ENCODE measurements around the gene THPO.
"Not testable (repeated sequence)": the region's sequence is repeated elsewhere in the genome, so short reads cannot be mapped to it uniquely, and the experiment has no call there.

THPO gene

DNA sequence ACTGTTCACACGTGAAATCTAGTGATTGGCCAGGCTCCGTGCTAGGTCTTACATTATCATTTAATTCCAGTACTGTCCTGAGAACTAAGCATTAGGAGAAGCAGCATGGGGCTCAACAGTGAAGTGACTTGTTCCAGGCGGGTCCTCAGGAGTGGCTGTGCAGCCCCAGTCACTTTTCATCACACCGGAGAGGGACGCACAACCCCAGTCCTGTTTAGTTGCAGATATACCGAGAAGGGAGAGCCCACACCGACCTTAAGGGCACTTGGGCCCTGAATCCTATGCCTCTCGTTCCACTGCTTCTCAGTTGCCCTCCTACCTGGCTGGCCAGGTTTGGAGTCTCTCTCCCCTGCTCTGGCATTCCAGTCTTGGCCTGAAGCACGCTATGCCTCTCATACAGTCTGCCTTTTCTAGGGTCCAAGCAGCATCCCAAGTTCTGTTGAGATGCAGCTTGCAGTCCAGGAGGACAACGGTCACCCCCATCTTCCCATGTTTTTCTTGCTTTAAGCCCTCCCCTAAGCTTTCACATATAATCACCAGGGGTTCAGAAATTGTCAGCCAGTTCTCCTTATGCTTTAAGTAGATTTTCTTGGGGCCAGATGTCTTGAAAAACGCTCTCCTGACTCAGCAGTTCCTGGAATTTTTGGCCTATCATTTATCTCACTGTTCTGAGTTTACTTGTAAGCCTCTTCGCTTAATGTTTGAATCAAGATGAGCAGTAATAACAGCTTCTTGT lies 30.5 kb downstream of the THPO start:
- no peak for DNase-seq

DNA sequence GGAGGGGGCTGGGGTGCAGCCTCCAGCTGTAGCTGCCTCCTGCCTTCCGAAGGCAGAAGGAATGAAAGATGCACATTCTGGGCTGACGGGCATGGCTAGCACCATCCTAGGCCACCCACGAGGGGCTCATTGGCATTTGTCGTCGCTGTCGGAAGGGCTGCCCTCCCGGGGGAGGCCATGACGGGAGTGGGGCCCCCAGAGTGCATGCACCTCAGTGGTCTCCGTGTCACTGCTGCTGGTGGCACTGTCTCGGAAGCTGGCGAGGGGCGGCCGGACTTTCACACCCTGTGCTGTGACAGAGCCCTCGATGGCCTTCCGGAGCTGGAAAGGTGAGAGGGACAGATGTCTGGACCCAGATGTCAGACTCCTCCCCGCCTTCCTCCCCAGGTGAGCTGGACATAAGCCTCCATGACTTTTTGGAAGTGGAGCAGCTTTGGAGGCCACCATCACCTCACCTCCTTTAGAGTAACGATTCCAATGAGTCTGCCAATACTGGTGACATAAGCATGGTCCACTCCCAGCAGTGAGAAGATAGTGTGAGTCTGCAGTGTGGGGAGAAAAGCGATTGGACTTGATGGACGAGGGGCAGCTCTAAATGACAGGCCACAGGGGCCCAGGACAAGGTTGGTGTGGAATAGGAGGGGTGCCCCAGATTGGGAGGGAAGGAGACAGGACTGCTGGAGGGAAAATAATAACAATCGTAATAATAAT lies 31.4 kb downstream of the THPO start:
- no peak for DNase-seq

DNA sequence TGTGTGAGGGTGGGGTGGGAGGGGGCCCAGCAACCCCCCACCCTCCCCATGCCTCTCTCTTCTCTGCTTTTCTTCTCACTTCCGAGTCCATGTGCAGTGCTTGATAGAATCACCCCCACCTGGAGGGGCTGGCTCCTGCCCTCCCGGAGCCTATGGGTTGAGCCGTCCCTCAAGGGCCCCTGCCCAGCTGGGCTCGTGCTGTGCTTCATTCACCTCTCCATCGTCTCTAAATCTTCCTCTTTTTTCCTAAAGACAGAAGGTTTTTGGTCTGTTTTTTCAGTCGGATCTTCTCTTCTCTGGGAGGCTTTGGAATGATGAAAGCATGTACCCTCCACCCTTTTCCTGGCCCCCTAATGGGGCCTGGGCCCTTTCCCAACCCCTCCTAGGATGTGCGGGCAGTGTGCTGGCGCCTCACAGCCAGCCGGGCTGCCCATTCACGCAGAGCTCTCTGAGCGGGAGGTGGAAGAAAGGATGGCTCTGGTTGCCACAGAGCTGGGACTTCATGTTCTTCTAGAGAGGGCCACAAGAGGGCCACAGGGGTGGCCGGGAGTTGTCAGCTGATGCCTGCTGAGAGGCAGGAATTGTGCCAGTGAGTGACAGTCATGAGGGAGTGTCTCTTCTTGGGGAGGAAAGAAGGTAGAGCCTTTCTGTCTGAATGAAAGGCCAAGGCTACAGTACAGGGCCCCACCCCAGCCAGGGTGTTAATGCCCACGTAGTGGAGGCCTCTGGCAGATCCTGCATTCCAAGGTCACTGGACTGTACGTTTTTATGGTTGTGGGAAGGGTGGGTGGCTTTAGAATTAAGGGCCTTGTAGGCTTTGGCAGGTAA lies 32.5 kb downstream of the THPO start:
- peak; percentile 57 to 73 for DNase-seq

DNA sequence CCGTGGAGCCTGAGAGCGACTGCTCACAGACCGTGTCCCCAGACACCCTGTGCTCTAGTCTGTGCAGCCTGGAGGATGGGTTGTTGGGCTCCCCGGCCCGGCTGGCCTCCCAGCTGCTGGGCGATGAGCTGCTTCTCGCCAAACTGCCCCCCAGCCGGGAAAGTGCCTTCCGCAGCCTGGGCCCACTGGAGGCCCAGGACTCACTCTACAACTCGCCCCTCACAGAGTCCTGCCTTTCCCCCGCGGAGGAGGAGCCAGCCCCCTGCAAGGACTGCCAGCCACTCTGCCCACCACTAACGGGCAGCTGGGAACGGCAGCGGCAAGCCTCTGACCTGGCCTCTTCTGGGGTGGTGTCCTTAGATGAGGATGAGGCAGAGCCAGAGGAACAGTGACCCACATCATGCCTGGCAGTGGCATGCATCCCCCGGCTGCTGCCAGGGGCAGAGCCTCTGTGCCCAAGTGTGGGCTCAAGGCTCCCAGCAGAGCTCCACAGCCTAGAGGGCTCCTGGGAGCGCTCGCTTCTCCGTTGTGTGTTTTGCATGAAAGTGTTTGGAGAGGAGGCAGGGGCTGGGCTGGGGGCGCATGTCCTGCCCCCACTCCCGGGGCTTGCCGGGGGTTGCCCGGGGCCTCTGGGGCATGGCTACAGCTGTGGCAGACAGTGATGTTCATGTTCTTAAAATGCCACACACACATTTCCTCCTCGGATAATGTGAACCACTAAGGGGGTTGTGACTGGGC lies 33.3 kb downstream of the THPO start:
- no peak for DNase-seq

DNA sequence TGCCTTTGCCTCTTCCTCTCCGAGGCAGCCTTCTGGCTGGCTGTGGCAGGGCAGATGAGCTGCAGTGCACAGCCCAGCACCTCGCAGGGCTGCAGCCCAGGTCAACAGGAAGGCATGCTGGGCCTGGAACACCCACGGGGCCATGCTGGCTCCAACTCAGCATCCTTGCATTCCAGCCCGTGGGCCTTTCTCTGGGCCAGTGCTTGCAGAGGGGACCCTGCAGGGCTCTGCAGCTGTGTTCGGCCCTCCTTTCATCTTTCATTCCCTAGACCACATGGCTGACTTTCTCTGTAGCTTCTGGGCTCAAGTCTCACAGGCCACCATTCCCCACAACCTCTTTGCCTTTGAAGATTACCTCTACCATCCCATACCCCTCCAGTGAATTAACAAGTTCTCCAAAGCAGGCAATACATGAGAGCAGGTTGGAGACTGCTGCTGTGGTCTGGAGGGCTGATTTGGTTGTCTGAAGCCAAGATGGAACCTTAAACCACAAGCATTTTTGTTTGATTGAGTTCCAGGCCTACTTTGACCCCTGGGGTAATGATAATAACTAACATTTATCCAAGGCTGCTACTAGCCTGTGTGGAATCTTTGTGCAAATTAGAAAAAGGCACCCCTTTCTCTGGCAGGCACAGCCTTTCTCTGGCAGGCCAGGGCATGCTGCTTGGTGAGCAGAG lies 34.7 kb downstream of the THPO start:
- DNase-seq, result no peak

DNA sequence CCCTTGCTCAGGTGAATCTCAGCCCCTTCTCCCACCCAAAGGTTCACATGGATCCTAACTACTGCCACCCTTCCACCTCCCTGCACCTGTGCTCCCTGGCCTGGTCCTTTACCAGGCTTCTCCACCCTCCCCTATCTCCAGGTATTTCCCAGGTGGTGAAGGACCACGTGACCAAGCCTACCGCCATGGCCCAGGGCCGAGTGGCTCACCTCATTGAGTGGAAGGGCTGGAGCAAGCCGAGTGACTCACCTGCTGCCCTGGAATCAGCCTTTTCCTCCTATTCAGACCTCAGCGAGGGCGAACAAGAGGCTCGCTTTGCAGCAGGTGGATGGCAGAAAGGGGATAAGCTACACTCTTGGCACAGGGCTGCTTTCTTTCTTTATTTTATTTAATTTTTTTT lies 36.1 kb downstream of the THPO start:
- DNase-seq, result no peak

DNA sequence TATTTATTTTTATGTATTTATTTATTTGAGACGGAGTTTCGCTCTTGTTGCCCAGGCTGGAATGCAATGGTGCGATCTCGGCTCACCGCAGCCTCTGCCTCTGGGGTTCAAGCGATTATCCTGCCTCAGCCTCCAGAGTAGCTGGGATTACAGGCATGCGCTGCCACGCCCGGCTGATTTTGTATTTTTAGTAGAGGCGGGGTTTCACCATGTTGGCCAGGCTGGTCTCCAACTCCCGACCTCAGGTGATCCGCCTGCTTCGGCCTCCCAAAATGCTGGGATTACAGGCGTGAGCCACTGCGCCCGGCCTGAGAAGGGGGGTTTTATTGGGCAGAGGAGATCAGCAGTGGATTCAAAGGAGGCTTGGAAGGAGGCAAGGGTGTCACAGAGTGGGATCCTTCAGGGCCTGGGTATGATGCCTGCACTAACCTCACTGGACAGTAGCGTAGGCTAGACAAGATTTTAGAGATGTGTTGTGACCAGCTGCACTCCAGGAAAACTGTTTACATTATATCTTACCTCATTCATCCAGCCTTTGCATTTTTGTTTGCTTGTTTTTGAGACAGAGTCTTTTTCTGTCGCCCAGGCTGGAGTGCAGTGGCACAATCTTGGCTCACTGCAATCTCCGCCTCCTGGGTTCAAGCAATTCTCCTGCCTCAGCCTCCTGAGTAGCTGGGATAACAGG lies 38.4 kb downstream of the THPO start:
- not testable (repeated sequence) for DNase-seq

DNA sequence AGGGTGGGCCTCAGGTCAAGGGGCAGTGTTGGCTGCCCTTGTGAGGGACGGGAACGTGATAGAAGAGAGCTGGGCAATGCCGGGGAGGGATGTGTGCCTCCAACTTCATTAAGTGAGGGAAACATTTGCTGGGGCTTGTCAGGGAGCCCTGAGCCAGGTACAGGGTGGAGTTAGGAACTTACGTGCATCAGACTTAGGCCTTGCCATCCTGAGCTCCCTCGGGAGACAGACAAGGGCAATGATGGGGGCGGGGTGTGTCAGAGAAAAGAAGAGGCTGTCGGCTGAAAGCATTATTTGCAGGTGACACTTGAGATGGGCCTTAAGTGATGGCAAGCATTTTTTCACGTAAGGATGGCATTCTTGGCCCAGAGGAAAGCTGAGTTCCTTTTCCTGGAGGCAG lies 39.0 kb downstream of the THPO start:
- DNase-seq, result peak in 1 of 2 experiments; percentile 6

DNA sequence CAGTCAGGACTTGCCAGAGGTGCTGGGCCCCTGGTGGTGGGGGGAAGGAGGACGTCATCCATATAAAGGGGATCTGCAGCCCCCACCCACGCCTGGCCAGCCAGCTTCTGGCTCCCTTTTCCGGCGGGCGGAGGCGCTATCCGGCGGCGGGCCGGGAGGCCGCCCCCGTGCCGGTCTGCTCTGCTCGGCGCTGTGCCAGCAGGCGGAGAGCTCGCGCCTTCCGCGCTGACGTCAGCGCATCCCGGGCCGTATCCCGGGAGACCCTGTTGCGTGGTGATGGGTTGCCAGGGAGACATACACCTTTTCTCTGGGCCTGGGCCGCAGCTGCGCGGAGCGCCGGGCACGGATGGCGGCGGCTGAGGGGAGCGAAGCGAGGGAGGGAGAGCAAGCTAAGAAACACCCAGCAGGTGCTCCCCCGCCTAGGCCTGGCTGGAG lies 39.5 kb downstream of the THPO start:
- DNase-seq, result peak; percentile 87 to 94

DNA sequence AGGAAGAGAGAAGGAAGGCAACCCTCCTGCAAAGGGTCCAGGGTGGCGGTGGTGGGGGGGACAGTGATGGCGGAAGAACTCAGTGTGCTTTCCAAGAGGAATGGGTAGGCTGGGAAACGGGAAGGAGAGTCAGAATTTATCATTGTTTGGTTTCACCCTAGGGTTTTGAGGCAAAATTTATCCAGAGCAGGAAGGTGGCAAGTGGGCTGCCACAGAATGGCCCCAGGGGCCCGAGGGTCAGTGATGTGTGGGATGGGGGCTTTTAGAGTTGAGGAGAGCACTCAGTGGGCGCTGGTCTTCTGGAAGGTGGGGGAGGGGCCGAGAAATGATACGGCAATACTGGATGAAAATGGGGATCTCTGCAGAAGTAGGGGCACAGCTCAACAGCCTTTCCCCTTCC lies 40.0 kb downstream of the THPO start:
- peak in 1 of 2 experiments; percentile 1 for DNase-seq

DNA sequence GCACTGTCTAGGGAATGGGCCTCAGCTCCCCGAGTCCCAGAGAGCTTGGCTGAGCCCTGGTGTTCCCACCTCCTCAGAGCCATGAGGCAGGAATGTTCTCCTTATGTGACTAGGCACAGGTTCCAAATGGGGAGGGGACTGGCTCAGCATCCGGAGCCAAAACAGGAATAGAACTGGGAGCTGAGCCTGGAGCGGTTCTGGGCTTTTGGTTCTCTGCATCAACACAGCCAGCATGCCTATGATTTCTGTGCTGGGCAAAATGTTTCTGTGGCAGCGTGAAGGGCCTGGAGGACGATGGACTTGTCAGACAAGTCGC lies 40.6 kb downstream of the THPO start, which contains the start of gene FAM131A:
Gene FAM131A (plus strand): TSS at position 202 of the 316 bp plus-strand sequence. CDS start 31 bp downstream, at position 233.
- DNase-seq, result peak in 1 of 2 experiments; percentile 44

DNA sequence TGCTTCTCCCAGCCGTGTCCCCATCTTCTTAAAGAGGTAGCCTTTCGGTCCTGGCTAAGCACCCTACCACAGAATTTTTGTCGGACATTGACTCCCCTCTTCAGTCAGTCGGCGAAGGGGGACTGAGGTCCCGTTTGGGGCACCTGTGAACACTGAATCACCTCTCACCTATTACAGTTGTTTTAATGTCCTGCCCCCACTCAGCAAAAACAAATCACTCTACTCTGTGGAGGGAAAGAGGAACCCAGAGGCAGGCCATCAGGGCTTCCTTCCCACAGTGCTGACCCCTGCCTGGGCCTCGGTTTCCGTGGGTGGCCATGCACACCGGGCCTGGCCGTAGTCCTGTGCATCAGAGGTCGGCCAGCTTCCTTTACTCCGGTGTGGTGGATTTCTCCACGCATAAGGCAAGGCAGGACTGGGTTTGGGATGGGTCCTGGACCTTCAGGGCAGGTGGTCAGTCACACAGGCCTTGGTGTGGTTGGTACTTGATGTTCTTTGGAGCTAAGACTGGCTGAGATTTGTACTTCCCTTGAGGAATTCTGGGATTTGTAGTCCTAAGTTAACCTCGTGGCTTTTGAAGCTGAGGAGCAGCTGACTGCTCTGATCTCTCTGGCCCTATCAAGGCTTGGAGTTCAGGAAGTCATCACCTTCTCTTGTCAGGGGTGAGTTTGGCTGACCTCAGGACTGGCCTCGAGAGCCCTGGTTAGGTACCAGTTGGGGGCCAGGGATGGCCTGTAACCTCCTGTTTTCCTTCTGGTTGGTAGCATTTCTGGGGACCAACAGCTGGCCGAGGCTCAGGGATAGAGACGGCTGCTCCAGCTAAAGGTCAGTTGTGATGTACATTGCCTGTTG lies 41.2 kb downstream of the THPO start:
- peak; percentile 43 to 76 for DNase-seq

DNA sequence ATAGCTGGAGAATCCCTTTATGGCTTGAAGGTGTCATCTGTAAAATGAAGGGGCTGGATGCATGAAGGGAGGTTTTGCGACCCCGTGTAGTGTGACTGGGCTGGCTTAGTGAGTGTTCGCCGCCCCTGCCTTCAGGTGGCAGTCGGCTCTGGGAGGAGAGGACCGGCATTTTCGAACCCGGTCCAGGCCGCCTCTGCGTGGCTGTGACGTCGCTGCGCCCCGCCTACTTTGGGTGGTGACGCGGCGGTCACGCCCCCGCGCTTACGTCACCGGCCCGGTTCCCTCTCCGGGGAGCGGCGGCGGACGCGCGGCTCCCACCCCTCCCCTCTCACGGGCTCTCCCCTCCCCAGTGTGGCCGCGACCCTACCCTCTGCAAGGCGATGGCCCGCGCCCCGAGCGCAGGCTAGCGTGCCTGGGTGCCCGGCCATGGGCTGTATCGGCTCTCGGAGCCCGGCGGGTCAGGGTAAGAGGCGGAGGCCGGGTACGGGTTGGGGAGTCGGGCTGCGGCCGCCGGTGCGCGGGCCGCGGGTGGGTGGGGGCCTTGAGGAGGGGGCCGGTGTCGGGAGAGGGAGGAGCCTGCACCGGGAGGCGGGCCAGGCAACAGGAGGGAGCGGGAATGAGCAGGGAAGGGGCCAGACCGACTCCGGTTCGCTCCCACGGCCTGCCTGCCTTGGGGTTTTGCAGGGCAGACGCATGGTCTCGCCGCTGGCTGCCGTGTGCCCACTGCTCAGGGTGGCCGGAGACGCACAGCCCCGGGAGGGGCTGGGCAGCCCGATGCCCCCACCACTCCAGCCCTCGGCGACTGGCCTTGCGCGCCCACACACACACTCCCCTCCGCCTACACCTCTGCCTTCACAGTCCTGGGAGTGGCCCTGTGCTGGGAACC lies 42.1 kb downstream of the THPO start:
- DNase-seq, result peak; percentile 42 to 62

DNA sequence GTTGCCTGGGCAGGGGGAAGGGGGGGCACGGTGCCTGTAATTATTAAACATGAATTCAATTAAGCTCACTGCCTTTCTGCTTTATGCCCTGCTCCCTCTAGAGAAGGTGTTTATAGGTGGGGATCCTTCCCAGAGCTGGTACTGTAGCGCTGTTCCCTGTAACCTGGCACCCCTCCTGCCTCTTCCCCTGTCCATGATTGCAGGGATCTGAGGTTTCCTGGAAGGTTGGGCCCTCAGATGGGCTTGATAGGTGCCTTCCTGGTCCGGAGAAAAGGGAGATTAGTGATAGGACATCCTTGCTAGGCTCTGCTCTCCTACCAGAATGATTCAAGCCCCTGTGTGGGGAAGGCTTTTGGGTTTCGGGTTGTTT lies 42.7 kb downstream of the THPO start:
- peak in 1 of 2 experiments; percentile 36 for DNase-seq

DNA sequence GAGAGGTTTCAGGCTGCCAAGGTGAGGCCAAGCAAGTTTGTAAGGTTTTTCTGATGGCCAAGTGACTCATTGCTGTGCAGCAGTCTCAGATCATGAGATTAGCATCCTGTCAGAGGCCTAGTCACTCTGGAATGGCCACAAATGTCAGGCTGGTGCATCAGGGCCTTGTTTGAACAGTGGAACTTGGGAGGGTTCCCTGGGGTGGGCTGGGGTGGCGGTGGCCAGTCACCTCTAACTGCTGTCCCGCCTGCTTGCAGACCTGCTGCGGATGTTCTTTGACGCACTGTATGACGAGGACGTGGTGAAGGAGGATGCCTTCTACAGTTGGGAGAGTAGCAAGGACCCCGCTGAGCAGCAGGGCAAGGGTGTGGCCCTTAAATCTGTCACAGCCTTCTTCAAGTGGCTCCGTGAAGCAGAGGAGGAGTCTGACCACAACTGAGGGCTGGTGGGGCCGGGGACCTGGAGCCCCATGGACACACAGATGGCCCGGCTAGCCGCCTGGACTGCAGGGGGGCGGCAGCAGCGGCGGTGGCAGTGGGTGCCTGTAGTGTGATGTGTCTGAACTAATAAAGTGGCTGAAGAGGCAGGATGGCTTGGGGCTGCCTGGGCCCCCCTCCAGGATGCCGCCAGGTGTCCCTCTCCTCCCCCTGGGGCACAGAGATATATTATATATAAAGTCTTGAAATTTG lies 43.4 kb downstream of the THPO start:
- DNase-seq, result no peak

DNA sequence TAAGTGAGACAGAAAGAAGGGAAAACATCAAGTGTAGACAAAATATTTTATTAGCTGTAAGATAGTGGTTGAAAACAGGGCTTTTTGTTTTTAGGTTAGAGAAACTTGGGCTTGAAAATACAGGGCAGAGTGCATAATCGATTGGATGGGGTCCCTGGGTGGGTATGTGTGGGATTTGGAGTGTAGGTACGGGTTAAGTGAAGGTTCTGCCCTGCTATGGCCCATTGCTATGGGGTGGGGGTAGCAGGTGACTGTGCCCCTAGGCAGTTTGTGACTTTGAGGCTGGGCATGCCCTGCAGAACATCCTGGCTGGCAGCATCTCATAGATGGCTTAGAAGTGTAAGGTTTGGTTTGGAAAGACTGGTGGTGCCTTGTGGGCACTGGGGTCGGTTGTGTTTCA lies 44.3 kb downstream of the THPO start:
- no peak for DNase-seq

DNA sequence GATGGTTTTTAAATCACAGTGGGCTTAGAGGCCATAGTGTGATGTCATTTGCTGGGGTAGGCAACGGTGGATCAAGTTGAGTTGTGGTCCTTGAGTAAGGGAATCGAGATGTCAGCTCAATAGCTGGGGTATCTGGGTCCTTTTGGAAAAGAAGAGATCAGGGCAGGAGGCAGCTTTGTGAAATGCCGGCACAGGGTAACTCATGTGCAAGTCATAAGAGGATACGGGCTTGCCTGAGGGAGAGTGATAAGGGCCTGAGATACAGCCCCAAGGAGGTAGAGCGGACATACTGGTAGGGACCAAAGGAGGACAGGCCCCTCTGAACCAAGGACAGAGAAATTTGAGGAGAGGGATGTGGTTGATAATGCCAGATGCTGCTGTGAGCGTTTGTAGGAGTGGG lies 44.8 kb downstream of the THPO start:
- DNase-seq, result no peak

DNA sequence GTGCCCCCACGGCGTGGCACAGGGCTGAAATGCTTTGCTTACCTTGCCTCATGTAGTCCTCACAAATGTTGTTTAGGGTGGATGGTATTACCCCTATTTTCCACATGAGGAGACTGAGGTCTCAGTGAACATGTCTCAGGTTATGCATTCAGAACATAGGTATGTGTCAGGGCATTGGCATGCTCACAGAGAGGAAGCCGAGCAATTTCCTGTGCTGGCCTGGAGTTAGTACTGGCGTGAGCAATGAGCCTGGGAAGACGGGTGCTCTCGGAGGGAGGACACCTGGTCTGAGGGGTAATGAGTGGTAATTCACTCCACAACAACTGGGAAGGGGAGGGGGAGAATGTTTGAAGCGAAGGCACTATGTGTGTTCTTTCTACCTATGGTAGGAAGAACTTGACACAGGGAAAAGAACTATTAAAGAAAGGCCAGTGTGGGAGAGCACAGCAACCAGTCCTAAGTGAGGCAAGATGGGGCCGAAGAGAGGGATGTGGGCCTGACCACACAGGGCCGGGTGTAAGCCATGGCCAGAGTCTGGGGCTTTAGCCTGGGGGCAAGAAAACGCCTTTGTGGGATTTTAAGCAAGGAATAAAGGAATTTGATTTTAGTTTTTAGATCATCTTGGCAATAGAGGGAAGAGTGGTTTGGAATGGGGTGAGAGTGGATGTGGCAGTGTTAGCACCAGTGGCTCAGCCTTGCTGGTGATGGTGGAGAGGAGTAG lies 45.5 kb downstream of the THPO start:
- no peak for DNase-seq
